Activated CD8-positive, alpha-beta memory T cell treated with anti-CD3 and anti-CD28 coated beads, Interleukin-2, amount 50 U/mL, for 48 hours (primary cell): Measurements from ENCODE around the gene TARP.
"Not testable (repeated sequence)": the region's sequence is repeated elsewhere in the genome, so short reads cannot be mapped to it uniquely, and the experiment has no call there.

Source experiments
- DNase-seq: peaks from one replicate; pipeline ENCODE4 v3.0.0-alpha.2; 2020

TARP gene

GRCh38 chr7:38296059-38296857, 22.8 kb upstream of the TARP start:
- DNase-seq: no peak

- DNase-seq: no peak
Observed at GRCh38 chr7:38294926-38295325, 21.5 kb upstream of the TARP start.

GRCh38 chr7:38292442-38292841, 19.0 kb upstream of the TARP start:
- no peak for DNase-seq

- no peak for DNase-seq
Observed at GRCh38 chr7:38291650-38292049, 18.2 kb upstream of the TARP start.

- no peak for DNase-seq
Observed at GRCh38 chr7:38291117-38291647, 17.7 kb upstream of the TARP start.

- DNase-seq: no peak
Observed at GRCh38 chr7:38284553-38284952, 11.1 kb upstream of the TARP start.

- DNase-seq: no peak
Observed at GRCh38 chr7:38283809-38284208, 10.4 kb upstream of the TARP start.

- no peak for DNase-seq
Observed at GRCh38 chr7:38283107-38283506, 9.7 kb upstream of the TARP start.

GRCh38 chr7:38282081-38282480, 8.6 kb upstream of the TARP start:
- no peak for DNase-seq

- no peak for DNase-seq
Observed at GRCh38 chr7:38281266-38281665, 7.8 kb upstream of the TARP start.

- DNase-seq: no peak
Observed at GRCh38 chr7:38280707-38281106, 7.3 kb upstream of the TARP start.

GRCh38 chr7:38280000-38280399, 6.6 kb upstream of the TARP start:
- no peak for DNase-seq

GRCh38 chr7:38276096-38276877, 2.9 kb upstream of the TARP start:
- no peak for DNase-seq

GRCh38 chr7:38274927-38275620, 1.6 kb upstream of the TARP start:
- no peak for DNase-seq

GRCh38 chr7:38274486-38274885, 1.1 kb upstream of the TARP start:
- no peak for DNase-seq

- DNase-seq: not testable (repeated sequence)
Observed at GRCh38 chr7:38270405-38270804, 3.0 kb downstream of the TARP start.

- not testable (repeated sequence) for DNase-seq
Observed at GRCh38 chr7:38269704-38270346, 3.6 kb downstream of the TARP start.

- not testable (repeated sequence) for DNase-seq
Observed at GRCh38 chr7:38265958-38266357, 7.5 kb downstream of the TARP start.

GRCh38 chr7:38264602-38265001, 8.8 kb downstream of the TARP start:
- DNase-seq: not testable (repeated sequence)

- not testable (repeated sequence) for DNase-seq
Observed at GRCh38 chr7:38263274-38263673, 10.2 kb downstream of the TARP start.

GRCh38 chr7:38262545-38262944, 10.9 kb downstream of the TARP start:
- no peak for DNase-seq

- DNase-seq: not testable (repeated sequence)
Observed at GRCh38 chr7:38262026-38262425, 11.4 kb downstream of the TARP start.

- DNase-seq: not testable (repeated sequence)
Observed at GRCh38 chr7:38261601-38262000, 11.8 kb downstream of the TARP start.
